Omental fat pad (tissue), 4 donors: ENCODE measurements around the gene GULP1. TPM values are rescaled to one million over a fixed set of nuclear protein-coding genes. Genes with fewer than 3 reads are reported as not detected.

Experiments used
- ATAC-seq: fragments of 150-250 bp; one replicate; pipeline ENCODE4 v1.9.1; 2016; ENCODE audit warnings: mild to moderate bottlenecking, moderate library complexity; ENCODE audit not compliant: low FRiP score
- DNase-seq: peaks from one replicate; pipeline ENCODE4 v3.0.0-alpha.2; 2019; ENCODE audit warnings: low spot score
- total RNA-seq, 4 donors: library from RNA; depleted of rRNA; stranded (reverse); fragments of >200 nt; gene quantifications; one replicate each; pipeline ENCODE4 v1.1.0, GENCODE V29; 2016
- TF ChIP-seq, protein P1 (sequence below), 3 donors: fragments of 450-650 bp; IDR thresholded peaks; one replicate each; pipeline ENCODE4 v1.5.1; 2016 to 2017; ENCODE audit warnings: antibody characterized with exemption in 3 of 3, mild to moderate bottlenecking in 3 of 3, moderate library complexity in 2 of 3

The GULP1 gene
- total RNA-seq, 4 donors from 2014 or later = 14.1 to 31.5 (median 16.5) TPM

- TF ChIP-seq, protein P1, sequence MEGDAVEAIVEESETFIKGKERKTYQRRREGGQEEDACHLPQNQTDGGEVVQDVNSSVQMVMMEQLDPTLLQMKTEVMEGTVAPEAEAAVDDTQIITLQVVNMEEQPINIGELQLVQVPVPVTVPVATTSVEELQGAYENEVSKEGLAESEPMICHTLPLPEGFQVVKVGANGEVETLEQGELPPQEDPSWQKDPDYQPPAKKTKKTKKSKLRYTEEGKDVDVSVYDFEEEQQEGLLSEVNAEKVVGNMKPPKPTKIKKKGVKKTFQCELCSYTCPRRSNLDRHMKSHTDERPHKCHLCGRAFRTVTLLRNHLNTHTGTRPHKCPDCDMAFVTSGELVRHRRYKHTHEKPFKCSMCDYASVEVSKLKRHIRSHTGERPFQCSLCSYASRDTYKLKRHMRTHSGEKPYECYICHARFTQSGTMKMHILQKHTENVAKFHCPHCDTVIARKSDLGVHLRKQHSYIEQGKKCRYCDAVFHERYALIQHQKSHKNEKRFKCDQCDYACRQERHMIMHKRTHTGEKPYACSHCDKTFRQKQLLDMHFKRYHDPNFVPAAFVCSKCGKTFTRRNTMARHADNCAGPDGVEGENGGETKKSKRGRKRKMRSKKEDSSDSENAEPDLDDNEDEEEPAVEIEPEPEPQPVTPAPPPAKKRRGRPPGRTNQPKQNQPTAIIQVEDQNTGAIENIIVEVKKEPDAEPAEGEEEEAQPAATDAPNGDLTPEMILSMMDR (IDR thresholded peaks at IDR 0.05) = no peak
- no peak for DNase-seq
- no peak for ATAC-seq
Observed at GRCh38 chr2:188345426-188345825, 53.8 kb downstream of the GULP1 start.

DNA sequence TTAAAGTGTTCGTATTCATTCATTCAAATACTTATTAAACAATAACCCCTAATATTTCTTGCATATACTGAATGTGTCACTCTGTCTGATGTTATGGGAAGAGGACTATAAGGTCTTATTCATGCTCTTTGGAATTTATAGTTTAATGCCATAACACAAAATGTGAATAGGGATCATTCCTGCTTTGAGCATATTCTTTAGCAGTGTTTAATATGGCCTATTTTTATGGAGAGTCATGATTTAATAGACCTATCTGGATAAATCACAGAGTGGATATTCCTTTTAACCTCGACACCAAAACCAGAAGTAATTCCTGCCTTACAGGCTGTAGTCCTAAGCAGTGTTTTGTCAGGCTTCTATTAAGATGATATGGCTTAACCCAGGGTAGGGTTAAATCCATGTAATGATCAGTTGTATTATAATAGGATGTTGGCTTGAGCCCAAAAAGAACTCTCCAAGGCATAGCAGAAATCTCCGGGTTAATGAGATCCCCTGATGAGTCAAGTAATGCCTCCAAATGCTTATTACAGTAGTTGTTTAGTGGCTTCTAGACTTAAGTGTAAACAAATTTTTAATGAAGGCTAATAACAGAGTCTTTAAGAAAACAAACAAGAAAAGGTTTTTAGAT, 54.3 kb downstream of the GULP1 start:
- ATAC-seq (no peak), DNase-seq (no peak)
- TF ChIP-seq, protein P1 (IDR thresholded peaks at IDR 0.05) = no peak

GRCh38 chr2:188349019-188349418, 57.3 kb downstream of the GULP1 start:
- DNase-seq (no peak), ATAC-seq (no peak)
- TF ChIP-seq, protein P1 (IDR thresholded peaks at IDR 0.05) = no peak

- DNase-seq (no peak), ATAC-seq (no peak)
- TF ChIP-seq, protein P1 (IDR thresholded peaks at IDR 0.05) = no peak
Observed at GRCh38 chr2:188353282-188353681, 61.6 kb downstream of the GULP1 start.

DNA sequence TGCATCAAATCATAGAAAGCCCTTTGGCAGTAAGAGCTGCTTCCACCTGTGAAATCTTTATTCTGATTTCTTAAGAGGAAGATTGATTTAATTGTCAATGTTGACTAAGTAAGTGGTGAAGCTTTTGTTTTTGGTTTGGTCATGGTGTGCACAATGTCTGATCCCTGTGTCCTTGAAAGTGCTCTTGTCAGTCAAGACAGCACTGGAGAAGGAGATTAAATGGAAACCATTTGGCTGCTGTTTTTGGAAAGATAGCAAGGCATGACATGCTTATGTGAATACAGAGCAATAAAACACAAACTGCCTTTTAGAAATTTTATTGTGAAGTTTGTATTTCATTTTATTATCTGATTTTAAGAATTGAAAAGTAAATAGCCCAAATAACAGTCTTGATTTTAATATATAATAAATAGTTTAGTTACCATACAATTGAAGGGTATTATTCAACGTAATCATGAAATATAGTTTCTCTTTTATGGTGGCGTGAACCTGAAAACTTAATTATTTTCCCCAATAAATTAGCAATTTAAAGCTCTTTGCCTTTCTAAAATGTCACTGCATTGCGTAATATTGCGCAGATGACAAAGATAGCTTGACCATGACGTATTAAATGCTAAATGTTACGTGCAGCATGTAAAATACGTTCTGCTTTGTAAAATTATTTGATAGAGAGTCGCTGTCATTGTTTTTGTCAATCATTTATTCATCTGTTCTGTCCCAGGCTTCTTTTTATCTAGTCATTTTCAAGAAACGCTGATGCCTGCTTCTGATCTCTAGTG, 69.0 kb downstream of the GULP1 start:
- TF ChIP-seq, protein P1 (IDR thresholded peaks at IDR 0.05) = no peak
- DNase-seq (no peak), ATAC-seq (no peak)

DNA sequence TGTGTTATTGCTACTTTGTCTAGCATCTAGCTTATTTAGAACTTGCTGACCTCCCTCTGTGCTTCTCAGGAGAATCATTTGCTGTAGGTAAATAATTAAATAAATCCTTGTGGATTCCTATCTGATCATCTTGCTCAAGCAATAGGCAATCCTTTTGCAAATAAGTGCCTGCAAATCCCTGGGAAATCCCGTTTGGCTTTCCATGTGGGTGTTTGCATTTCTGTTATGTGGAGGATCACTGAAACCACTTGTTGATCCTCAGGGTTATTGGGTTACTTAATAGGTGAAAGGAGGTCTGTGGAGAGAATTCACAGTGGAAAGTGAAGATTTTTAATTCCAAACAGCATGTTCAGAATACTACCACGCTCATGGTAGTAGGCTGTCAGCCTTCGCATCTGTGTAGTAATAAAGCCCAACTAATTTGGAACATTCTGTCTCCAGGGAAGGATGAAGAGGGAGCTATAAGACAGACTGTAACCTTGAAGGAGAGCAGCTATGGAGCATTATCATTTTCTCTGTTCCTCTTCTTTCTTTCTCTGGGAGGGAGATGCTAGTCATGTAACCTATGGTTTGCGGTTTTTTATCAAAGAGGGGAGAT, 72.5 kb downstream of the GULP1 start:
- ATAC-seq (no peak), DNase-seq (no peak)
- TF ChIP-seq, protein P1 (IDR thresholded peaks at IDR 0.05) = no peak
